ENCODE measurements around the gene CD4. TPM values are rescaled to one million over a fixed set of nuclear protein-coding genes. Genes with fewer than 3 reads are reported as not detected.
A peak's percentile ranks its signal among the peaks of the same experiment; 100 is the strongest.
"Not testable (repeated sequence)": the region's sequence is repeated elsewhere in the genome, so short reads cannot be mapped to it uniquely, and the experiment has no call there.

Gene CD4
- total RNA-seq, 1 experiment from 2014 or later: not detected

- POLR2A ChIA-PET: interaction anchor here (0.6 to 7.7 kb wide), 17 partner anchors 18 to 368 kb away, joined by 3 to 130 read pairs (median 6); partner anchors contain the start of genes C12orf57, CDCA3, COPS7A and LRRC23
- Mint-ChIP-seq H3K4me1 (ENCODE audit: insufficient read depth, unreplicated experiment) (peaks cover 30% of the 10 kb centered on the region), H3K4me3 (ENCODE audit: unreplicated experiment) (peak overlapping the region; percentile 86), H3K9me3 (ENCODE audit: unreplicated experiment) (no peaks in the 10 kb centered on the region), H3K27ac (ENCODE audit: low read depth, unreplicated experiment) (peak overlapping the region; percentile 70), H3K36me3 (ENCODE audit: insufficient read depth, unreplicated experiment) (peaks cover 52% of the 10 kb centered on the region), H3K27me3 (ENCODE audit: insufficient read depth, unreplicated experiment) (no peaks in the 10 kb centered on the region)
- peak; percentile 83 for DNase-seq (ENCODE audit: unreplicated experiment)
- CTCF ChIA-PET: interaction anchor here (0.5 to 7.7 kb wide), 29 partner anchors 9 to 280 kb away, joined by 3 to 64 read pairs (median 3); partner anchors contain the start of genes C12orf57, RNU7-1 and USP5
- BruUV-seq (replicated peaks): no TSS peak
- peak; percentile 91 for TF ChIP-seq CTCF (IDR thresholded peaks at IDR 0.05; ENCODE audit: unreplicated experiment)
- intact Hi-C loops (cut with micrococcal nuclease): loop anchor here (1.0 to 2.0 kb wide), 2 partner anchors 22 to 69 kb away; no protein-coding TSS in a partner anchor
Observed at GRCh38 chr12:6869049-6870021, 80.0 kb downstream of the CD4 start.

GRCh38 chr12:6870304-6870703 is 81.0 kb downstream of the CD4 start:
- H3K27ac Mint-ChIP-seq (ENCODE audit: low read depth, unreplicated experiment); DNase-seq (ENCODE audit: unreplicated experiment); H3K27me3 Mint-ChIP-seq (ENCODE audit: insufficient read depth, unreplicated experiment); intact Hi-C loops (cut with micrococcal nuclease); H3K9me3 Mint-ChIP-seq (ENCODE audit: unreplicated experiment); H3K4me3 Mint-ChIP-seq (ENCODE audit: unreplicated experiment): not testable (repeated sequence)
- peaks cover 42% of the 10 kb centered on the region for H3K36me3 Mint-ChIP-seq (ENCODE audit: insufficient read depth, unreplicated experiment)
- ChIA-PET CTCF (interaction anchor here (0.8 to 7.7 kb wide), 17 partner anchors 10 to 125 kb away, joined by 3 to 64 read pairs (median 4); partner anchors contain the start of genes C12orf57, MLF2, RNU7-1 and USP5), POLR2A (interaction anchor here (0.5 to 7.7 kb wide), 5 partner anchors 19 to 148 kb away, joined by 4 to 130 read pairs (median 62); partner anchors contain the start of genes C12orf57, CDCA3, LPCAT3 and RNU7-1)
- TSS peak; percentile 65 for BruUV-seq (replicated peaks)
- peaks cover 30% of the 10 kb centered on the region for H3K4me1 Mint-ChIP-seq (ENCODE audit: insufficient read depth, unreplicated experiment)

Other genes starting within 250 kb of the CD4 start
- 0.49 and 1.1 TPM in 2 replicates for gene IFFO1, start 233.5 kb upstream of the CD4 start, total RNA-seq (2022)
- gene NOP2, start 221.2 kb upstream of the CD4 start, total RNA-seq (2022): 97.1 and 108 TPM in 2 replicates
- 135 and 151 TPM in 2 replicates for gene CHD4, start 182.1 kb upstream of the CD4 start, total RNA-seq (2022)
- 2.5 and 2.7 TPM in 2 replicates for gene LPAR5, start 153.6 kb upstream of the CD4 start, total RNA-seq (2022)
- 0.30 and 2.5 TPM in 2 replicates for gene ACRBP, start 142.1 kb upstream of the CD4 start, total RNA-seq (2022)
- 15.2 and 16.1 TPM in 2 replicates for gene ING4, start 126.4 kb upstream of the CD4 start, total RNA-seq (2022)
- 62.8 and 70.8 TPM in 2 replicates for gene ZNF384, start 100.2 kb upstream of the CD4 start, total RNA-seq (2022)
- gene PIANP, start 88.7 kb upstream of the CD4 start, total RNA-seq (2022): not detected in 2 replicates
- gene COPS7A, start 65.5 kb upstream of the CD4 start, total RNA-seq (2022): 55.5 and 61.3 TPM in 2 replicates
- 151 and 162 TPM in 2 replicates for gene MLF2, start 36.4 kb upstream of the CD4 start, total RNA-seq (2022)
- gene PTMS, start 23.2 kb upstream of the CD4 start, total RNA-seq (2022): 242 and 284 TPM in 2 replicates
- gene LAG3, start 17.0 kb upstream of the CD4 start, total RNA-seq (2022): 0.58 and 1.0 TPM in 2 replicates
- not detected in 2 replicates for gene GPR162, start 32.3 kb downstream of the CD4 start, total RNA-seq (2022)
- 0.47 and 1.3 TPM in 2 replicates for gene P3H3, start 38.9 kb downstream of the CD4 start, total RNA-seq (2022)
- gene GNB3, start 51.4 kb downstream of the CD4 start, total RNA-seq (2022): 0.47 TPM in 1 of 2 replicates, not detected in the other
- gene CDCA3, start 61.8 kb downstream of the CD4 start, total RNA-seq (2022): 11.7 and 25.5 TPM in 2 replicates
- gene USP5, start 62.6 kb downstream of the CD4 start, total RNA-seq (2022): 62.5 and 80.2 TPM in 2 replicates
- 498 and 549 TPM in 2 replicates for gene TPI1, start 78.0 kb downstream of the CD4 start, total RNA-seq (2022)
- gene SPSB2, start 83.8 kb downstream of the CD4 start, total RNA-seq (2022): 9.2 and 10.8 TPM in 2 replicates
- 7.5 and 9.1 TPM in 2 replicates for gene LRRC23, start 115.3 kb downstream of the CD4 start, total RNA-seq (2022)
- 0.30 and 2.1 TPM in 2 replicates for gene ENO2, start 125.1 kb downstream of the CD4 start, total RNA-seq (2022)
- 83.7 and 84.7 TPM in 2 replicates for gene ATN1, start 138.4 kb downstream of the CD4 start, total RNA-seq (2022)
- not detected in 2 replicates for gene RNU7-1, start 154.3 kb downstream of the CD4 start, total RNA-seq (2022)
- gene C12orf57, start 154.5 kb downstream of the CD4 start, total RNA-seq (2022): 176 and 196 TPM in 2 replicates
- 10.3 and 13.2 TPM in 2 replicates for gene PTPN6, start 161.8 kb downstream of the CD4 start, total RNA-seq (2022)
- 249 and 305 TPM in 2 replicates for gene PHB2, start 181.1 kb downstream of the CD4 start, total RNA-seq (2022)
- 66.5 and 93.8 TPM in 2 replicates for gene EMG1, start 181.4 kb downstream of the CD4 start, total RNA-seq (2022)
- gene LPCAT3, start 228.9 kb downstream of the CD4 start, total RNA-seq (2022): 14.4 and 15.4 TPM in 2 replicates